ENCODE data around the gene STARD4.

GRCh38 chr5:111486926-111487325 lies 25.4 kb downstream of the STARD4 start:
- no peak for TF ChIP-seq POLR2A (IDR thresholded peaks at IDR 0.05; ENCODE audit: low read length)
- TF ChIP-seq GATA1 (IDR thresholded peaks at IDR 0.05; ENCODE audit: low read depth, low read length) = no peak
